Suprapubic skin (tissue), 3 donors: Measurements from ENCODE around the gene SERPIND1.

Experiments used
- CTCF ChIP-seq, 2 donors: fragments of 200-600 bp in 1 of 2; fragments of 450-650 bp in 1 of 2; sonication (generic) in 1 of 2; IDR thresholded peaks; one replicate each; pipeline ENCODE4 v1.5.1; 2016 to 2019; ENCODE audit warnings: antibody characterized with exemption in 2 of 2, mild to moderate bottlenecking in 1 of 2, moderate library complexity in 1 of 2
- POLR2A ChIP-seq, 2 donors: fragments of 450-650 bp; IDR thresholded peaks; one replicate each; pipeline ENCODE4 v1.6.1; 2017; ENCODE audit warnings: antibody characterized with exemption in 2 of 2, mild to moderate bottlenecking in 2 of 2, moderate library complexity in 2 of 2

DNA sequence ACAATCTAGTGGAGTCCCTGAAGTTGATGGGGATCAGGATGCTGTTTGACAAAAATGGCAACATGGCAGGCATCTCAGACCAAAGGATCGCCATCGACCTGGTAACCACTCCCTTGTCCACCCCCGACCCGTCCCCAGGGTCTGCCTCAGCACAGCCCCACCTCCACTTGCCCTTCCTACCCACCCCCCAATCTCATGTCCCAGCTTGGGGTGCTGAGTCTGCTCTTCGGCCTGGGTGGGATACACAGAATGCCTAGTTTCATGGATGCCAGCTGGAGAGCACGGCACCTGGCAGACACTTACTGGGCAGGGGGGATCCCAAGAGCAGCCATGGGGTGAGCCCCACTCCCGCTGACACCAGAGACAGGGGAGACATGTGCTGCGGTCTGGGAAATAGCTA is 12.1 kb downstream of the SERPIND1 start:
- no peak for TF ChIP-seq CTCF (IDR thresholded peaks at IDR 0.05)
- no peak for TF ChIP-seq POLR2A (IDR thresholded peaks at IDR 0.05)
